GM19438 (cell line): ENCODE data around the gene STK11.
"Not testable (repeated sequence)": the region's sequence is repeated elsewhere in the genome, so short reads cannot be mapped to it uniquely, and the experiment has no call there.

Experiments
- ATAC-seq: cut with Tn5 transposase; IDR thresholded peaks from one replicate; pipeline ENCODE4 v1.9.1; 2021; ENCODE audit warnings: low read depth; ENCODE audit not compliant: unreplicated experiment

The STK11 gene

GRCh38 chr19:1235625-1236538 lies 30.3 kb downstream of the STK11 start:
- ATAC-seq = no peak

GRCh38 chr19:1236576-1236975 lies 31.0 kb downstream of the STK11 start:
- no peak for ATAC-seq

DNA sequence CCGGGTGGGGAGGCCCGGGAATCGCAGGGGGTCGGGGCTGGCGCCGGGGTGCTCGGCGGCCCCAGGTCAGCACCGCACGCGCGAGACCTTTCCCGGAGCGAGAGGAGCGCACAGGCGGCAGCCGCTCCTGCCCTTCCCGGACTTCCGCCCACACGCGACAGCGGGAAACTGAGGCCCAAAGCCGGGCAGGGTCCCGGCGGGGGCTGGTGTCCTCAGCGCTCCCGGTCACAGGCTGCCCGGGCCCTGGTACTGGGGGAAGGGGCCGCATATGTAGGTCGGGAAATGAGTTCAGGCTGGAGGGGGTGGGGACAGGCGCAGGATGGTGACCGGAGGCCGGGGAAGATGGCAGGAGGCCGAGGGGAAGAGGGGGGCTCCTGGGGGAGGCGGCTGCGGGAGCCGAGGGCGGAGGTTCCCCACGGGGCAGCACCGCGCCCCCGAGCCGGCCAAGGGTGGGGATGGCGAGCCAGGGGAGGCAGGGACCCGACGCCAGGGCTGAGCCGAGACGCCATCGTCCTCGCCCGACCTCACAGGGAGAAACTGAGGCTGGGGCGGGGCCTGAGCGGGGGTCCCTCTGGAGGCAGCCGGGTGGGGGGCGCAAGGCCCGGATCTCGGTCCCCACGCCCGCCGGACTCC lies 31.6 kb downstream of the STK11 start:
- no peak for ATAC-seq

DNA sequence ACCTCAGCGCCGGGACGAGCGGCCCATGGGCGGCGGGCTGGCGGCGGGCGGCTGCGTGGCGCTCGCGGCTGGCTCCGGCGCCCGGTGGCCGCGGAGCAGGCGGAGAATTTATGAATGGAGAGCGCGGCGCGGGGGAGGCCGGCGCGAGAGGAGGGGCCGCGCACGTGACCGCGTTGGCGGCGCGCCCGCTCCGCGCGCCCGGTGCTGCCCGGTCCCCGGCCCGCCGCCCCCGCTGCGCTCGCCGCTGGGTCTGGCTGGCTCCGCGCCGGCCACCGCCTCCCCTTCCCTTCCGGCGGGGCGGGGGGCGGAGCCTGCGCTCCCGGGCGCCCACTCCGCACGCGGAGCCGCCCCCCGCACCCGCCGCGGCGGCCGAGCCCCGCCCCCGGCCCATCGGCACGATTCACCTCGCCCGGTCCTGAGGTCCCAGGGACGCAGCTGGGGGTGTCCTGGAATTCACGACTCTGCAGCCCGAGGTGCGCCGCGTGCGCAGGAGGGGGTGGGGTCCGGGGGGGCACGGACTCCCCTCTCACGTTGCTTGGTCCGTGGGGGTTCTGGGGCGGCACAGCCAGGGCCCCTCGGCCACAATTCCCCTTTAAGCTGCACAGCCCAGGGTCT lies 32.3 kb downstream of the STK11 start, which contains the start of gene CBARP:
CBARP (minus strand) TSS at position 252 of the 615 bp plus-strand sequence. CDS start 1,905 bp downstream, outside the sequence.
- ATAC-seq = no peak

DNA sequence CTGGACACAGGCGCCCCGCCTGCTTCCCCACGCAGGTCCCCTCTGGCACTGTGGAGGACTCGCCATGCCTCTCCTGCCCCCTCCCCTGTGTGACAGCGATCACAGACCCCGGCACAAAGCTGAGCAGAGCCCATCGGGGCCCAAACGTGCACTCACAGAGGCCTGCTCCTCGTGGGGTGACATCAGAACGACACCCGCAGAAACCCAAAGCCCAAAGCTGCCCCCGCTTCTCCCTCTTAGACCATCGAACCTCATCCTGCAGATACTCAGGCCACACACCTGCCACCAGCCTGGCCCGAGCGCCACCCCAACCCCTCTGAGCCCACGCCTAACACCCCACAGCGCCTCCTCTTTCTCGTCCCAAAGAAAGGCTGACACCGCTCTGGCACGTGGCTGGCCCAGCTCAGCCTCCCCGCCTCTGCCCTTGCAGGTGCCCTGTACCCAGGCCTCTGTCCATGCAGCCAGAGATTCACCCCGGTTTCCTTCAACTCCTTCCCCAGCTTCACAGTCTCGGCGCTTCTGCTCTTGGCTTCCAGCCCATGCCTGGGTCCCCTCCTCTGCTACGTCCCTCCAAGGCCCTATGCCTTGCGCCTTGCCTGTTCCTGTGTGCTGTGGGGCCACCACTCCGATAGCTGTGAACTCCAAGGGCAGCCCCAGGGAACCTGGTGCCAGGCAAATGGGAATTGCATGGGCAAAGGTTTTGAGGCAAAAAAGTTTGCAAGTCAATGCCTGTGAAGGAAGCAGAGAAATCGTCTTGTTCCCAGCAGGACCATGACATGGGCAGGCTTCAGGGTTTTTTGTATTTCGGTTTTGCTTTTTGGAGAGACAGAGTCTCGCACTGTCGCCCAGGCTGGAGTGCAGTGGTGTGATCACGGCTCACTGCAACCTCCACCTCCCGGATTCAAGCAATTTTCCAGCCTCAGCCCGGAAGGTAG lies 33.1 kb downstream of the STK11 start:
- ATAC-seq = no peak

GRCh38 chr19:1239420-1239795 lies 33.8 kb downstream of the STK11 start:
- no peak for ATAC-seq

DNA sequence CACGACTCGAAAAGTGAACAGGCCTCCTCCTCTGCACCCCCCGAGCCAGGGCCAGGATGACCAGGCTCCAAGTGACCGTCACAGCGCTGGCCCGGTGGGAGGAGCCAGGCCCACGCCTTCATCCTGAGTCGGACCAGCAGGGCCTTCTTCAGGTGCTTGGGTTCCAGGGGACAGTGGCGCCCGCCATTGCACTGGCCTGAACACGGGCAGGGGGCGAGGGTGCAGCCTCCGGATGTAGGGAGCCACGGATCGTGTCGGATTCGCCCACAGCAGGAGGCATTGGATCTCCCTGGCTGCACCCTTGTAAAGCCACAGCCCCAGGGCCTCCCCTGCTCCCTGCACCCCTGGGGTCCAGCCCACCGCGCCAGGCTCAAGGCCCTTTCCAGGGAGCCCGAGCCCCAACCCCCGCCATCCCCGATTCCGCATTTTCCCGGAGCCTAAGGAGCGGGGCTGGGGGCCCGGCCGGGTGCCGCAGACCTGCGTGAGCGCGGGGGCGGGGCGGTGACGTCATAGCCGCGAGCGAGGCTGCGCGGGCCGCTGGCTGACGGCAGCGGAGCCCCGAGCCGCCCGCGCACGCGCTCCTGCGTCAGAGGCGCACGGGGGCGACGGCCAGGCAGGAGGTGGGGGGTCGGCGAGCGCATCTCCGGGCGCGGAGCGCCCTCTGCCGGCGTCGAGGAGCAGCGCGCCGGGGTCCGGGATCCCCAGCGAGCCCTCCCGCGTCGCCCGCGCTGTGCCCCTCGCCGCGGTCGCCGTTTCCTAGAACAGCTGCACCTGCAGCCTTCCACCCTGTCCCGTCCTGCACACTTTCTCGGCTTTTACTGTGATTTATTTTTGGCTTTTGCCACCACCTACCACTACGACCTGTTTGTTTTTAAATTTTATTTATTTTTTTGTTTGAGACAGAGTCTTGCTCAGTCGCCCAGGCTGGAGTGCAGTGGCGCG lies 34.5 kb downstream of the STK11 start:
- no peak for ATAC-seq

- no peak for ATAC-seq
Observed at GRCh38 chr19:1240925-1241324, 35.3 kb downstream of the STK11 start.

DNA sequence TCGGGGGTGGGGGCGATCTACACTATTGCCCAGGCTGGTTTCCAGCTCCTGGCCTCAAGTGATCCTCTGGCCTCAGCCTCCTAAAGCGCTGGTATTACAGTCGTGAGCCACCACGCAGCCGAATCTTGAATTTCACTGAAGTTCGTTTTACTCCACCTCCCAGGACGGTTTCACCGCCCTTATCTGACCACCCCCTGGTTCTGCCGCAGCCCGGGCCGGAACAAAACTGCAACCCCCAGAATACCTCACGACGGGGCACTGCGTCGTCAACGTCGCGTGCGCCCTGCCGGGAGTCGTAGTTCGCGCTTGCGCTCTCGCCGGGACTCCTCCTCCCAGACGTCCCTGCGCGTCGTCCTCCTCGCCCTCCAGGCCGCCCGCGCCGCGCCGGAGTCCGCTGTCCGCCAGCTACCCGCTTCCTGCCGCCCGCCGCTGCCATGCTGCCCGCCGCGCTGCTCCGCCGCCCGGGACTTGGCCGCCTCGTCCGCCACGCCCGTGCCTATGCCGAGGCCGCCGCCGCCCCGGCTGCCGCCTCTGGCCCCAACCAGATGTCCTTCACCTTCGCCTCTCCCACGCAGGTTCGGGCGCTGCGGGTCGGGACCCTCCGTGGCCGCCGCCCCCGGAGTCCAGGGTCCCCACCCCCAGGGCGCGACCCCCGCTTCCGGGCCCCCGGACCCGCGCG lies 36.0 kb downstream of the STK11 start, which contains the start of gene ATP5F1D:
ATP5F1D (plus strand) TSS at position 335 of the 679 bp plus-strand sequence; CDS start at position 435, 100 bp downstream.
- ATAC-seq = no peak

- ATAC-seq = no peak
Observed at GRCh38 chr19:1243768-1244692, 38.5 kb downstream of the STK11 start.

DNA sequence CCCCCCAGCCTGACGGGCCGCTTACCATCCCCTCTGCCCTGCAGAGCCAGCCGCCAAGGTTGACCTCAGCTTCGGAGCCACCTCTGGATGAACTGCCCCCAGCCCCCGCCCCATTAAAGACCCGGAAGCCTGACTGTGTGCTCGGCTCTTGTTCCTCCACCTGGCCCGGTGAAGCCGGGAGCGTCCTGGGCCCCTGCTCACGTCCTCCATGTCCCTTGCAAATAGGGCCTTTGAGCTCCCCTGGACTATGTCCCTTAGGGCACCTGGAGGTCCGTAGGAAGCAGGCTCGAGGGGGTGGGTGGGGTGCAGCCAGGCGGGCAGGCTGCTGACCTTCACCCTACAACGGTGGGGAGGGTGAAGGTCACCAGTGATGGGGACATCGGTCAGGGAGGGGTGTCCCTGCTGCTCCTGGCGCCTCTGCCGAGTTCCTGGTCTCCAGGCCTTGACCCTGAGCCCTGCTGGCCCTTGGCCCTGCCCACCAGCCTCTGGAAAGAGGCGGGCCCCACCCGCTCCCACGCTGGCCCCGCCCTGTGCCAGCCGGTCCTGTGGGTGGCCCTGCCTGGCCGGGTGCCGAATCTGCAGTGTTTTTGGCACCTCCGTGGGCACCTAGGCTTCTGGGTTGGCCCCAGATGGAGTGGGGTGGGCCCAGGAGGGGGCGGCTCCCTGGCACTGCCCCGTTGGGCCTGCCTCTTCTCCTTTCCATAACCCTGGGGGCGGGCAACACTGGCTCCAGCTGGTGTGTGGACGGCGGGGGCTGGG lies 39.3 kb downstream of the STK11 start:
- no peak for ATAC-seq

GRCh38 chr19:1245494-1246264 lies 40.1 kb downstream of the STK11 start:
- ATAC-seq = no peak

- not testable (repeated sequence) for ATAC-seq
Observed at GRCh38 chr19:1246265-1247087, 40.9 kb downstream of the STK11 start.

GRCh38 chr19:1247748-1248138 lies 42.2 kb downstream of the STK11 start:
- ATAC-seq = no peak

DNA sequence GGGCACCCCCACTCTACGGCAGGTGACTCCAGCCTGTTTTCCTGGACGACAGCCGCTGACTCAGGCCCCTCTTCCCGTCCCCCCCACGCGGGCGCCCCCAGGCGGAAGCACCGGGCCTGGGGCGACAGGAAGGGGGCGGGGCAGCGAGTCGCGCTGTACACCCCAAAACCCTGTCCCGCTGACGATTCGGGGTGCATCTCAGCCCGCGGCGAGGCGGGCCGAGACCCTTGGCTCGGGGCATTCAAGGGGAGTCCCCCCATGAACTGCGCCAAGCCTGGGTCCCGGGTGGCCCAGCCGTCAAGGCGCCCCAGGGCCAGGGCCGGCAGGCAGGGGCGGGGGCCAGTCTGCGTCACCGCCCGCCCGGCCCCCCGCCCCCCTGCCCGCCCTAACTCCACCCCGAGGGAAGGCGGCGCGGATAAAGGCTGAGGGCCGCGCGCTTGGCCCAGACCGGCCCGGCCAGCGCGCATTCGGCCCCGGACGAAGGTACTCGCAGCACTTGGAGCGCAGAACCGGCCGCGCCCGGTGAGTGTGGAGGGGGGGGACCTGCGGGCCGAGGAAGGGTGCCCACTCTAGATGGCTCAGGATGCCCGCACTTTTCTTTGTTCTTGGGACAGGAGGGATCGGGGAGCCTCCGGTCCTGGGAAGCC lies 42.7 kb downstream of the STK11 start, which contains the start of gene MIDN:
MIDN (plus strand) TSS at position 445 of the 647 bp plus-strand sequence. CDS start 1,714 bp downstream, outside the sequence.
- peak; percentile 15 for ATAC-seq
